Liver (tissue), 9 donors: ENCODE results near the gene ZNF211. TPM values are rescaled to one million over a fixed set of nuclear protein-coding genes. Genes with fewer than 3 reads are reported as not detected.

ENCODE experiments used
- DNase-seq: peaks from one replicate; pipeline ENCODE4 v3.0.0-alpha.2; 2017; ENCODE audit warnings: low spot score
- H3K27ac ChIP-seq, 2 donors: one replicate each; pipeline ENCODE4 v1.7.0; 2013; ENCODE audit warnings: inconsistent platforms in 2 of 2, low read length in 2 of 2, control low read depth in 1 of 2, low read depth in 1 of 2, mild to moderate bottlenecking in 1 of 2
- H3K27me3 ChIP-seq, 4 donors: one replicate each; pipeline versions ENCODE4 v1.6.1 to v1.7.0; 2013; ENCODE audit warnings: low read length in 3 of 4, inconsistent platforms in 1 of 4, mild to moderate bottlenecking in 1 of 4, moderate library complexity in 1 of 4; ENCODE audit not compliant: control insufficient read depth in 4 of 4, insufficient read depth in 4 of 4
- H3K36me3 ChIP-seq, 4 donors: one replicate each; pipeline versions ENCODE4 v1.6.1 to v1.7.0; 2013; ENCODE audit warnings: low read length in 3 of 4, mild to moderate bottlenecking in 3 of 4, low read depth in 1 of 4, moderate library complexity in 1 of 4; ENCODE audit not compliant: control insufficient read depth in 4 of 4, insufficient read depth in 3 of 4
- H3K4me1 ChIP-seq, 4 donors: one replicate each; pipeline versions ENCODE4 v1.6.1 to v1.7.0; 2013; ENCODE audit warnings: low read length in 3 of 4, mild to moderate bottlenecking in 3 of 4, moderate library complexity in 1 of 4; ENCODE audit not compliant: control insufficient read depth in 4 of 4, insufficient read depth in 4 of 4
- H3K4me3 ChIP-seq, 3 donors: one replicate each; pipeline versions ENCODE4 v1.6.1 to v1.7.0; 2013; ENCODE audit warnings: low read length in 3 of 3, control low read depth in 1 of 3, low read depth in 1 of 3, mild to moderate bottlenecking in 1 of 3
- H3K9ac ChIP-seq, 2 donors: one replicate each; pipeline ENCODE4 v1.7.0; 2013; ENCODE audit warnings: low read length in 2 of 2, mild to moderate bottlenecking in 2 of 2, moderate library complexity in 2 of 2, control low read depth in 1 of 2, low read depth in 1 of 2
- H3K9me3 ChIP-seq, 4 donors: one replicate each; pipeline versions ENCODE4 v1.6.1 to v1.7.0; 2013; ENCODE audit warnings: low read length in 3 of 4; ENCODE audit not compliant: control insufficient read depth in 4 of 4
- EGR1 ChIP-seq, 2 donors: IDR thresholded peaks; 2 replicates each; pipeline ENCODE4 v1.6.1; 2016 to 2018; ENCODE audit warnings: antibody characterized with exemption in 2 of 2, low read depth in 2 of 2
- FOXA1 ChIP-seq: IDR thresholded peaks from 2 replicates; pipeline ENCODE4 v1.6.1; 2016; ENCODE audit warnings: antibody characterized with exemption
- GABPA ChIP-seq, 2 donors: IDR thresholded peaks in 1 of 2; conservative IDR thresholded peaks in 1 of 2; 2 replicates each; pipeline ENCODE4 v1.6.1; 2016; ENCODE audit warnings: antibody characterized with exemption in 2 of 2, mild to moderate bottlenecking in 1 of 2, moderate library complexity in 1 of 2
- JUND ChIP-seq, 2 donors: IDR thresholded peaks; 2 replicates each; pipeline ENCODE4 v1.6.1; 2016; ENCODE audit warnings: antibody characterized with exemption in 2 of 2
- RAD21 ChIP-seq, 2 donors: IDR thresholded peaks; 2 replicates each; pipeline ENCODE4 v1.6.1; 2016; ENCODE audit warnings: antibody characterized with exemption in 2 of 2, mild to moderate bottlenecking in 2 of 2
- RXRA ChIP-seq, 2 donors: IDR thresholded peaks; 2 replicates each; pipeline ENCODE4 v1.6.1; 2017 to 2018; ENCODE audit warnings: antibody characterized with exemption in 2 of 2, mild to moderate bottlenecking in 1 of 2
- YY1 ChIP-seq: IDR thresholded peaks from 2 replicates; pipeline ENCODE4 v1.6.1; 2016; ENCODE audit warnings: antibody characterized with exemption, mild to moderate bottlenecking
- WGBS: extraction: QIAGEN DNeasy Blood & Tissue Kit; methylation state at CpG from one replicate; pipeline ENCODE4 v1.1.7; 2013; 5-methylcytosine and 5-hydroxymethylcytosine counted together
- polyA plus RNA-seq, 2 donors: library from polyadenylated mRNA; stranded (reverse) in 1 of 2; unstranded in 1 of 2; fragments of 200-250 nt in 1 of 2; fragments of >200 nt in 1 of 2; fragmentation: Nextera tagmentation in 1 of 2; extraction: Ambion mirVana in 1 of 2; gene quantifications; one replicate each; pipeline versions ENCODE4 v1.2.1 to v1.2.3, GENCODE V29; 2013 to 2015
- total RNA-seq, 2 donors: library from RNA; depleted of rRNA; stranded (reverse); fragments of >200 nt; gene quantifications; one replicate each; pipeline ENCODE4 v1.2.3, GENCODE V29; 2014
- TF ChIP-seq, protein P1 (sequence below): IDR thresholded peaks from 2 replicates; pipeline ENCODE4 v1.6.1; 2016; ENCODE audit warnings: antibody characterized with exemption
- TF ChIP-seq, protein P2 (sequence below): IDR thresholded peaks from 2 replicates; pipeline ENCODE4 v1.6.1; 2016; ENCODE audit warnings: antibody characterized with exemption
- TF ChIP-seq, protein P3 (sequence below): IDR thresholded peaks from 2 replicates; pipeline ENCODE4 v1.6.1; 2016; ENCODE audit warnings: antibody characterized with exemption
- donor health status: healthy.
- donor health status: healthy.
- donor health status: healthy.
- donor health status: healthy.
- donor health status: healthy.

ZNF211 gene
- total and polyA plus RNA-seq, 4 donors = 2.0 to 7.0 (median 3.3) TPM

DNA sequence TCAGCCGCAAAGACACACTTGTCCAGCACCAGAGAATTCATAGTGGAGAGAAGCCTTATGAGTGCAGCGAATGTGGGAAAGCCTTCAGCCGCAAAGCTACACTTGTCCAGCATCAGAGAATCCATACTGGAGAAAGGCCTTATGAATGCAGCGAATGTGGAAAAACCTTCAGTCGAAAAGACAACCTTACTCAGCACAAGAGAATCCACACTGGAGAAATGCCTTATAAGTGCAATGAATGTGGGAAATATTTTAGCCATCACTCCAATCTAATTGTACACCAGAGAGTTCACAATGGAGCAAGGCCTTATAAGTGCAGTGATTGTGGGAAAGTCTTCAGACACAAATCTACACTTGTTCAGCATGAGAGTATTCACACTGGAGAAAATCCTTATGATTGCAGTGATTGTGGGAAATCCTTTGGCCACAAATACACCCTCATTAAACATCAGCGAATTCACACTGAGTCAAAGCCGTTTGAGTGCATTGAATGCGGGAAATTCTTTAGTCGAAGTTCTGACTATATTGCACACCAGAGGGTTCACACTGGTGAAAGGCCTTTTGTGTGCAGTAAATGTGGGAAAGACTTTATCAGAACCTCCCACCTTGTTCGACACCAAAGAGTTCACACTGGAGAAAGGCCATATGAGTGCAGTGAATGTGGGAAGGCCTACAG is 12.2 kb upstream of the ZNF211 start:
- Histone ChIP-seq H3K27me3 (no peaks in the 10 kb centered on the region), H3K36me3 (peaks cover 8 to 83% (median 80%) of the 10 kb centered on the region in 4 donors), H3K9me3 (peaks cover 68 to 98% (median 87%) of the 10 kb centered on the region in 4 donors), H3K9ac (no peak overlapping the region), H3K4me3 (peak overlapping the region in 2 of 3 donors; percentile 70 to 98), H3K4me1 (no peaks in the 10 kb centered on the region), H3K27ac (no peak overlapping the region)
- peak; percentile 26 for DNase-seq
- WGBS = 98% methylated on average over 10 of the region's 10 CpGs
- TF ChIP-seq EGR1 (IDR thresholded peaks at IDR 0.05; ENCODE audit: low read depth in 2 of 2) = no peak
- TF ChIP-seq FOXA1 = no peak
- TF ChIP-seq YY1 = no peak

DNA sequence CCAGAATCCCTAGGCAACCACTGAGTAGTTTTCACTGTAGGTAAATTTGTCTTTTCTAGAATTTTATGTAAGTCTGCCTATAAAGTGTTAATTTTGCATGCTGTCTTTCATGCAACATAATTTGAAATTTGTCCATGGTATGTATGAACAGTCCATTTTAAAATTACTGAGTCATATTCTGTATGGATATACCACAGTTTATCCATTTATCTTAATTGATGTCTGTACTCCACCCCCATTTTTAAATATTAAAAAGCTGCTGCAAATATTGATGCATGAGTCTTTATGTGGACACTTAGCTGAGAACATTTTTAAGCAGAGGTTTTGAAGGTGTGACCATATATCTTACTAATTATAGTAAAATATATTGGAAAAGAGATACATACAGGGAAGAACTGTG is 9.9 kb upstream of the ZNF211 start:
- H3K36me3 ChIP-seq = peaks cover 6 to 61% (median 57%) of the 10 kb centered on the region in 4 donors

DNA sequence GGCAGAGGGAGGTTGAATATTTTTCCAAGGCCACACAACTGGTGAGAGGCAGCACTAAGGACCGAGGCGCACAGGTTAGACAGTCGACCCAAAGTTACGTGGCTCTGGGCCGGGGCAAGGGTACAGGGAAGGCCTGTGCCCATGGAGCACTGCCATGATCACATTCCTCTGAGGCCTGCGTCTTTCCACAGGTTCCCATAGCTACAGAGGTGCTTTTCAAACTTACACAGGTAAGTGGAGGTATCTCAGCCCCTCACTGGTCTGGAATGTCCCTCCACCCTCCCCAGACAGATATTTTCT is 814 bp downstream of the ZNF211 start:
- Histone ChIP-seq H3K27ac (no peak overlapping the region), H3K4me1 (peaks cover 4 to 10% (median 8%) of the 10 kb centered on the region in 4 donors), H3K27me3 (no peaks in the 10 kb centered on the region), H3K36me3 (peaks cover 3 to 41% (median 30%) of the 10 kb centered on the region in 4 donors), H3K4me3 (peak overlapping the region; percentile 69 to 95 (median 87)), H3K9me3 (peaks cover 7 to 47% (median 30%) of the 10 kb centered on the region in 4 donors), H3K9ac (peak overlapping the region in 1 of 2 donors; percentile 5)
- DNase-seq = no peak
- TF ChIP-seq, protein P1, sequence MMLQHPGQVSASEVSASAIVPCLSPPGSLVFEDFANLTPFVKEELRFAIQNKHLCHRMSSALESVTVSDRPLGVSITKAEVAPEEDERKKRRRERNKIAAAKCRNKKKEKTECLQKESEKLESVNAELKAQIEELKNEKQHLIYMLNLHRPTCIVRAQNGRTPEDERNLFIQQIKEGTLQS = no peak
- TF ChIP-seq RXRA (IDR thresholded peaks at IDR 0.05) (no peak), GABPA (IDR thresholded peaks at IDR 0.05 in 1 of 2, conservative IDR thresholded peaks at IDR 0.05 in 1 of 2) (no peak)
- TF ChIP-seq, protein P2, sequence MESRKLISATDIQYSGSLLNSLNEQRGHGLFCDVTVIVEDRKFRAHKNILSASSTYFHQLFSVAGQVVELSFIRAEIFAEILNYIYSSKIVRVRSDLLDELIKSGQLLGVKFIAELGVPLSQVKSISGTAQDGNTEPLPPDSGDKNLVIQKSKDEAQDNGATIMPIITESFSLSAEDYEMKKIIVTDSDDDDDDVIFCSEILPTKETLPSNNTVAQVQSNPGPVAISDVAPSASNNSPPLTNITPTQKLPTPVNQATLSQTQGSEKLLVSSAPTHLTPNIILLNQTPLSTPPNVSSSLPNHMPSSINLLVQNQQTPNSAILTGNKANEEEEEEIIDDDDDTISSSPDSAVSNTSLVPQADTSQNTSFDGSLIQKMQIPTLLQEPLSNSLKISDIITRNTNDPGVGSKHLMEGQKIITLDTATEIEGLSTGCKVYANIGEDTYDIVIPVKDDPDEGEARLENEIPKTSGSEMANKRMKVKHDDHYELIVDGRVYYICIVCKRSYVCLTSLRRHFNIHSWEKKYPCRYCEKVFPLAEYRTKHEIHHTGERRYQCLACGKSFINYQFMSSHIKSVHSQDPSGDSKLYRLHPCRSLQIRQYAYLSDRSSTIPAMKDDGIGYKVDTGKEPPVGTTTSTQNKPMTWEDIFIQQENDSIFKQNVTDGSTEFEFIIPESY = no peak
- 58% methylated on average over 6 of the region's 6 CpGs for WGBS

More for the DNA sequence above, 9.9 kb upstream of the ZNF211 start:
- no peaks in the 10 kb centered on the region for H3K4me1 ChIP-seq
- no peak overlapping the region for H3K9ac ChIP-seq
- no peak for TF ChIP-seq JUND (IDR thresholded peaks at IDR 0.05)
- TF ChIP-seq, protein P2 = no peak
- TF ChIP-seq, protein P3, sequence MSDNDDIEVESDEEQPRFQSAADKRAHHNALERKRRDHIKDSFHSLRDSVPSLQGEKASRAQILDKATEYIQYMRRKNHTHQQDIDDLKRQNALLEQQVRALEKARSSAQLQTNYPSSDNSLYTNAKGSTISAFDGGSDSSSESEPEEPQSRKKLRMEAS = no peak
- TF ChIP-seq, protein P1 = no peak
- TF ChIP-seq RAD21 (IDR thresholded peaks at IDR 0.05) = no peak
- TF ChIP-seq EGR1 (IDR thresholded peaks at IDR 0.05; ENCODE audit: low read depth in 2 of 2) = no peak
- no peak for TF ChIP-seq FOXA1
- H3K4me3 ChIP-seq = peak overlapping the region in 1 of 3 donors; percentile 47
- H3K27ac ChIP-seq = no peak overlapping the region
- DNase-seq = no peak
- H3K27me3 ChIP-seq = no peaks in the 10 kb centered on the region
- H3K9me3 ChIP-seq = peaks cover 59 to 88% (median 70%) of the 10 kb centered on the region in 4 donors
